Measurements from ENCODE around the gene ACTL9.

DNA sequence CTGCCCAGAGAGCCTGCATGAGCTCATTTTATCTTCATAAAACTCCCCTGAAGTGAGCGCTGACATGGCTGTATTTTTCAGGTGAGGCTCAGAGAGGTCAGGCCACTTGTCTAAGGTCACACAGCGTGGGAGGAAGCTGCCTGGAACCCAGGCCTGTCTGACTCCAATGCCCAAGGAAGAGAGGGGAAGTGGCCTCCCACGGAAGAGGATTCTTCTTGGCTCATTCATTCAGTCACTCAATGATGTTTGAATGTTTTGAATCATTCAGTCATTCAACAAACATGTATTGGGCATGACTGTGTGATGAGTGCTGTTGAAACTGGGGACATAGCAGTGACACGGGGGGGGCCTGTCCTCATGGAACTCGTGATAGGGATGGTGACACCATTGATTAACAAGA, 12.0 kb downstream of the ACTL9 start:
- TF ChIP-seq, protein P1, sequence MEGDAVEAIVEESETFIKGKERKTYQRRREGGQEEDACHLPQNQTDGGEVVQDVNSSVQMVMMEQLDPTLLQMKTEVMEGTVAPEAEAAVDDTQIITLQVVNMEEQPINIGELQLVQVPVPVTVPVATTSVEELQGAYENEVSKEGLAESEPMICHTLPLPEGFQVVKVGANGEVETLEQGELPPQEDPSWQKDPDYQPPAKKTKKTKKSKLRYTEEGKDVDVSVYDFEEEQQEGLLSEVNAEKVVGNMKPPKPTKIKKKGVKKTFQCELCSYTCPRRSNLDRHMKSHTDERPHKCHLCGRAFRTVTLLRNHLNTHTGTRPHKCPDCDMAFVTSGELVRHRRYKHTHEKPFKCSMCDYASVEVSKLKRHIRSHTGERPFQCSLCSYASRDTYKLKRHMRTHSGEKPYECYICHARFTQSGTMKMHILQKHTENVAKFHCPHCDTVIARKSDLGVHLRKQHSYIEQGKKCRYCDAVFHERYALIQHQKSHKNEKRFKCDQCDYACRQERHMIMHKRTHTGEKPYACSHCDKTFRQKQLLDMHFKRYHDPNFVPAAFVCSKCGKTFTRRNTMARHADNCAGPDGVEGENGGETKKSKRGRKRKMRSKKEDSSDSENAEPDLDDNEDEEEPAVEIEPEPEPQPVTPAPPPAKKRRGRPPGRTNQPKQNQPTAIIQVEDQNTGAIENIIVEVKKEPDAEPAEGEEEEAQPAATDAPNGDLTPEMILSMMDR (IDR thresholded peaks at IDR 0.05; ENCODE audit: insufficient read depth, low read depth, low read length): no peak
- TF ChIP-seq EZH2 (IDR thresholded peaks at IDR 0.05; ENCODE audit: insufficient read depth, low read length): no peak
